GDM1 (cell line): Measurements from ENCODE around the gene MANSC4.
"Not testable (repeated sequence)": the region's sequence is repeated elsewhere in the genome, so short reads cannot be mapped to it uniquely, and the experiment has no call there.

ENCODE experiments used
- DNase-seq: peaks from one replicate; lab custom pipeline; 2025; lab: John Stamatoyannopoulos, UW

MANSC4 gene

GRCh38 chr12:27751386-27752047 is 28.5 kb downstream of the MANSC4 start:
- DNase-seq: no peak

DNA sequence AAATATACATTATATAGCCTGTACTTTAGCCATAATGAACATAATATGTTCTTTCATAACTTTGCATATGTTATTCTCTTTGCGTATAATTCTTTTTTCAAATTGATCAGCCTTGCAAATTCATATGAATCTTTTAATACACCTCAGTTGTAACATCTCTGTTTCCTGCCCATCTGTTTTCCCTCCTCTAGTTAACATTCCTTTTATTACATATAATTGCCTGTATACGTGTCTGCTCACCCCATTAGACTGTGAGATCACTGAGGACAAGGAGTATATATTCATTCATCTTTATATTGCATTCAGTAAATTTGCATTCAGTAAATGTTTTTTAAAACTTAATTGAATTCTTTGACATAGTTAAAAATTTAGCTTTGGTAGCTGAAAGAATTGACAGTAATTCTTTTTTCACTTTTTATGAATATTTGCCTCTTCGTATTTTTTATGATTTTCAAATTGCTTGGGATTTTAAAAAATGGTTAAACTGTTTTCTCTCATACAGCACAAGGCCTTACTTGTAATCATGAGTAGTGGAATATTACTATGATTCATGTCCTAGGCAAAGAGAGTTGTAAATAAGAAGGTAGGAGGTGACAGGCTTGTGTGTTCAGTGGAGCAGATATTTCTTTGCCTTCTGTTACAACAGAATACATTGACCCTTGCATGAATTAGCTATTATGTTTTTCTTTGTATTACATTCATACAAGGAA is 32.8 kb downstream of the MANSC4 start:
- DNase-seq: no peak

DNA sequence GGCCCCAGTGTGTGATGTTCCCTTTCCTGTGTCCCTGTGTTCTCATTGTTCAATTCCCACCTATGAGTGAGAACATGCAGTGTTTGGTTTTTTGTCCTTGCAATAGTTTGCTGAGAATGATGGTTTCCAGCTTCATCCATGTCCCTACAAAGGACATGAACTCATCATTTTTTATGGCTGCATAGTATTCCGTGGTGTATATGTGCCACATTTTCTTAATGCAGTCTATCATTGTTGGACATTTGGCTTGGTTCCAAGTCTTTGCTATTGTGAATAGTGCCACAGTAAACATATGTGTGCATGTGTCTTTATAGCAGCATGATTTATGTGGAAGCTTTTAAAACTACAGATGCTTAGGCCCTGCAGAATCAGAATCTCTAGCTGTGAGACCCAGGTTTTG is 34.3 kb downstream of the MANSC4 start:
- not testable (repeated sequence) for DNase-seq

DNA sequence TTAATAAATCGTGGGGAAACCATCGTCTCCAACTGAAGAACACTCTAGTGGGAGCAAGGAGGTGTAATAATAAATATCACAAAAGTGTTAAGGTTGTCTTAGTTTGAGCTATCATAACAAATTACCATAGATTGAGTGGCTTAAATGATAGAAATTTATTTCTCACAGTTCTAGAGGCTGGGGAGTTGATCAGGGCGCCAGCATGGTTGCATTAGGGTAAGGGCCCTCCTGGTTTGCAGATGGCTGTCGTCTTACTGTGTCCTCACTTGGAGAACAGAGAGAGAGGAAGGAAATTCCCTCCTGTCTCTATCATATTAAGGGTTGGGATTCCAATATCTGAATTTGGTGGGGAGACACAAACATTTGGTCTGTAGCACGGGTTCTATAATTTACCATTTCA is 36.4 kb downstream of the MANSC4 start:
- no peak for DNase-seq

DNA sequence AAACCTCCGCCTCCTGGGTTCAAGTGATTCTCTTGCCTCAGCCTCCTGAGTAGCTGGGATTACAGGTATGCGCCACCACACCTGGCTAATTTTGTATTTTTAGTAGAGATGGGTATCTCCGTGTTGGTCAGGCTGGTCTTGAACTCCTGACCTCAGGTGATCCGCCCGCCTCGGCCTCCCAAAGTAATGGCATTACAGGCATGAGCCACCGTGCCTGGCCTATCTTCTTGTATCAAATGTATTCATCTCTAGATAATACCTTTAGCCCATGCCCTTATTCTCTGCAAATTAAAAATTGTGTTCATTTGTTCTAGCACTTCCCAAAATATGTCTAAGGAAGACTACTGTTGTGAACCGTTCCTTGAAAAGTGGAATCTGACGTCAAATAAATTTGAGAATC is 45.7 kb downstream of the MANSC4 start:
- not testable (repeated sequence) for DNase-seq

GRCh38 chr12:27733791-27734190 is 46.2 kb downstream of the MANSC4 start:
- no peak for DNase-seq

DNA sequence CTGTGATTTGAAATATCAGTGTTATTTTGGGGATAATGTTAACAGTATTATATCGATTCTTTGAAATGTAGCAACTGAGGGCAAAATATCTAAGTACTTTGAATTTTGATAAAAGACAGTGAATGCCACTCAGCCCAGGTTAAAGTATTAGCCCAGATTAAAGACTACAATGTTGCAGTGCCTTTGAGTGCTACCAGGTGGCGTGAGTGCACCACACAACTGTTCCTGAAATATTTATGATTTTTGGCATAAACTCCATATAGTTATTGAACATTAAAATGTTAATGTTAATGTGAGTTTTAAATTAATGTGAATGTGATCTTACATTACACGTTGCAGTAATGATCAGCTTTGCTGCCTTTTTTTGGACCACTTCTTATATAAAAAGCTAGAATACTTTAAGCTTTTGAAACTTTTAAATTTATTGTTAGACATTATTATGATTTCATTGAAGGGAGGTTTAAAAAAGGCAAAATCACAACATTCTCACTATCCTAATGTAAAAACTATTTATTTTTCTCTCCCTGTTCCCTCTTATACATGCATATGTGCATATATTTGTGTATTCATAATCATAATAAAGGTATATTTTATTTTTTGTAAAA is 46.9 kb downstream of the MANSC4 start:
- DNase-seq: no peak

- DNase-seq: no peak
Observed at GRCh38 chr12:27732281-27732680, 47.8 kb downstream of the MANSC4 start.

DNA sequence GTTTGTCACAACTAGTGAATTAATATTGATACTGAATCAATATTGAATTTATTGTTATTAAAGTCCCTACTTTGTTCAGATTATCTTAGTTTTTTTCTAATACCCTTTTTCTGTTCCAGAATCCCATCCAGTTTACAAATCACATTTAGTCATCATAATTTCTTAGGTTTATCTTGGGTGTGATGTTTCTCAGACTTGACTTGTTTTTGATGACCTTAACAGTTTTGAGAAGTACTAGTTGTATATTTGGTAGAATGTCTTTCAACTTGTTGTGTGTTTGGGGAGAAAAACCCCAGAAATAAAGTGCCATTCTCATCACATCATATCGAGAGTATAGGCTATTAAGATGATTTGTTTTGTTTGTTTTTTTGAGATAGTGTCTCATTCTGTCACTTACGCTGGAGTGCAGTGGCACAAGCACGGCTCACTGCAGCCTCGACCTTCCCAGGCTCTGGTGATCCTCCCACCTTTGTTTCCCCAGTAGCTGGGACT is 49.9 kb downstream of the MANSC4 start:
- DNase-seq: no peak

GRCh38 chr12:27723212-27723611 is 56.8 kb downstream of the MANSC4 start:
- no peak for DNase-seq
